OCI-LY3 (cell line): Measurements from ENCODE around the gene MPZ.

Experiments
- H2AFZ ChIP-seq: fragments of 200-600, 300-600 bp; shearing (Covaris generic); 2 replicates; pipeline ENCODE4 v1.6.0; 2014; ENCODE audit warnings: antibody characterized with exemption, low read depth, low read length
- H3K27ac ChIP-seq: fragments of 200-600, 300-600 bp; sonication (generic); 2 replicates; pipeline ENCODE4 v1.5.1; 2014; ENCODE audit warnings: mild to moderate bottlenecking, low read length, moderate library complexity, mixed read lengths
- H3K27me3 ChIP-seq: fragments of 200-600, 300-600 bp; sonication (generic); 2 replicates; pipeline ENCODE4 v1.6.1; 2014; ENCODE audit warnings: low read depth, low read length, mixed read lengths
- H3K36me3 ChIP-seq: fragments of 200-600, 300-600 bp; sonication (generic); replicated peaks from 2 replicates; pipeline ENCODE3; 2014; ENCODE audit warnings: low read depth, low read length, mixed read lengths
- H3K4me1 ChIP-seq: fragments of 300-600, 200-600 bp; sonication (generic); 2 replicates; pipeline ENCODE4 v1.6.1; 2014; ENCODE audit warnings: low read length, mixed read lengths
- H3K4me2 ChIP-seq: fragments of 200-600, 300-600 bp; sonication (generic); 2 replicates; pipeline ENCODE4 v1.6.1; 2014; ENCODE audit warnings: low read length, mixed read lengths
- H3K4me3 ChIP-seq: fragments of 300-600, 200-600 bp; sonication (generic); 2 replicates; pipeline ENCODE4 v1.5.1; 2014; ENCODE audit warnings: antibody characterized with exemption, mild to moderate bottlenecking, low read length, moderate library complexity
- H3K79me2 ChIP-seq: fragments of 300-600, 200-600 bp; shearing (Covaris generic); 2 replicates; pipeline ENCODE4 v1.6.1; 2014; ENCODE audit warnings: mild to moderate bottlenecking, low read length, mixed read lengths
- H3K9ac ChIP-seq: fragments of 300-600, 200-600 bp; shearing (Covaris generic); 2 replicates; pipeline ENCODE4 v1.6.0; 2014; ENCODE audit warnings: mild to moderate bottlenecking, low read length, moderate library complexity
- H3K9me3 ChIP-seq: fragments of 200-600, 300-600 bp; shearing (Covaris generic); 2 replicates; pipeline ENCODE4 v1.6.1; 2014; ENCODE audit warnings: low read length, mixed read lengths; ENCODE audit not compliant: insufficient read depth
- H4K20me1 ChIP-seq: fragments of 200-600, 300-600 bp; sonication (generic); 2 replicates; pipeline ENCODE4 v1.6.1; 2016; ENCODE audit warnings: low read length, mixed read lengths; ENCODE audit not compliant: insufficient read depth
- CTCF ChIP-seq: fragments of 200-600, 300-600 bp; sonication (generic); IDR thresholded peaks from 2 replicates; pipeline ENCODE4 v1.5.1; 2014; ENCODE audit warnings: antibody characterized with exemption, low read length, low read depth
- EZH2phosphoT487 ChIP-seq: fragments of 200-600 bp; shearing (Covaris generic); IDR thresholded peaks from 2 replicates; pipeline ENCODE4 v1.6.1; 2018; ENCODE audit warnings: antibody characterized with exemption, mixed run types, low read depth

MPZ gene

DNA sequence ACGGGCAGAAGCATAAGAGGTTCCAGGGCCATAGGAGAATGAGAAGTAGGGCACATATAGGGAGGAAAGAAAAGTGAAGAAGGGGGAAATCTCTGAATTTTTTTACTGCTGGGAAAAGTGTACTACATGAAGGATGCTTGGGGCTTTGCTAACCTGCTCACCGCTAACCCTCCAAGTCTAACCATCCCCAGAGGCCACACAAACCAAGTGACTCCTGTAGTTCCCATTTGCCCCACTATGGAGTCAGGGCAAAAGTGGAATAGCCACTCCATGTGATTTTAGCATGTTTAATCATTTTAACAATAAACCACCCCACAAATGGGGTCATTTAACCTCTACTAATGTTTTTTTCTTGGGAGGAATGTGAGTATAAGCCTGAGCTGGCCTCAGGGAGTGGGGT, 24.7 kb downstream of the MPZ start:
- Histone ChIP-seq H3K79me2 (no peaks in the 10 kb centered on the region), H3K9me3 (no peaks in the 10 kb centered on the region), H3K9ac (no peak overlapping the region), H3K27ac (no peak overlapping the region), H3K4me2 (no peak overlapping the region), H2AFZ (no peak overlapping the region), H3K36me3 (no peaks in the 10 kb centered on the region), H4K20me1 (no peaks in the 10 kb centered on the region), H3K27me3 (peaks cover 47% of the 10 kb centered on the region), H3K4me3 (no peak overlapping the region), H3K4me1 (no peaks in the 10 kb centered on the region)
- TF ChIP-seq CTCF, result no peak

DNA sequence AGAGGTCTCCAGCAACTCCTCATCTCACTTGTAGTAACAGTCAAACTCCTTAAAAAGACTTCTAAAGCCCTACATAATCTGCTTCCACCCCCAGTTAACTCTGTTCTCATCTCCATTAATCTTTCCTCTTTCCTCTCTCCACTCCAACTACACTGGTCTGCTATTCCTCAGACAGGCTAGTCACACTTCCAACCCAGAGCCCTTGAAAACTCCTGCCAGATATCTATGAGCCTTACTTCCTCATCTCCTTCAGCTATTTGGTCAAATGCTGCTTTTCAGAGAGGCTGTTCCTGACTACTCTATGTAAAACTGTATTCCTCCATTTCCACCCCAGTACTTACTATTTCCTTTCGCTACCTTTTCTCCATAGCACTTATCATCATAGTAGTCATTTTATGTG, 26.8 kb downstream of the MPZ start:
- no peak overlapping the region for H3K4me3 ChIP-seq
- no peaks in the 10 kb centered on the region for H3K79me2 ChIP-seq
- H4K20me1 ChIP-seq, result no peaks in the 10 kb centered on the region
- H3K9me3 ChIP-seq, result no peaks in the 10 kb centered on the region
- H3K4me1 ChIP-seq, result no peaks in the 10 kb centered on the region
- no peak overlapping the region for H2AFZ ChIP-seq
- no peak overlapping the region for H3K27ac ChIP-seq
- no peaks in the 10 kb centered on the region for H3K36me3 ChIP-seq
- H3K27me3 ChIP-seq, result peaks cover 59% of the 10 kb centered on the region
- no peak overlapping the region for H3K9ac ChIP-seq
- TF ChIP-seq EZH2phosphoT487, result no peak
- no peak for TF ChIP-seq CTCF
- H3K4me2 ChIP-seq, result no peak overlapping the region

GRCh38 chr1:161274874-161275273, 34.9 kb downstream of the MPZ start:
- TF ChIP-seq CTCF (no peak), EZH2phosphoT487 (no peak)
- Histone ChIP-seq H3K4me1 (no peaks in the 10 kb centered on the region), H4K20me1 (no peaks in the 10 kb centered on the region), H3K4me2 (no peak overlapping the region), H3K36me3 (no peaks in the 10 kb centered on the region), H3K79me2 (no peaks in the 10 kb centered on the region), H3K4me3 (no peak overlapping the region), H3K27me3 (peaks cover 53% of the 10 kb centered on the region), H3K9ac (no peak overlapping the region), H3K27ac (no peak overlapping the region), H2AFZ (no peak overlapping the region), H3K9me3 (no peaks in the 10 kb centered on the region)

GRCh38 chr1:161273402-161273801, 36.4 kb downstream of the MPZ start:
- TF ChIP-seq CTCF (no peak), EZH2phosphoT487 (no peak)
- no peaks in the 10 kb centered on the region for H3K9me3 ChIP-seq
- H3K36me3 ChIP-seq, result no peaks in the 10 kb centered on the region

More at GRCh38 chr1:161273402-161273801, 36.4 kb downstream of the MPZ start:
- H4K20me1 ChIP-seq, result no peaks in the 10 kb centered on the region
- H3K4me1 ChIP-seq, result peaks cover 3% of the 10 kb centered on the region
- no peak overlapping the region for H3K9ac ChIP-seq
- H3K4me3 ChIP-seq, result no peak overlapping the region
- no peaks in the 10 kb centered on the region for H3K79me2 ChIP-seq
- H3K27ac ChIP-seq, result no peak overlapping the region
- H3K27me3 ChIP-seq, result peaks cover 40% of the 10 kb centered on the region
- no peak overlapping the region for H2AFZ ChIP-seq
- no peak overlapping the region for H3K4me2 ChIP-seq
